ENCODE data around the gene CHTF8. TPM values are rescaled to one million over a fixed set of nuclear protein-coding genes. Genes with fewer than 3 reads are reported as not detected.

The CHTF8 gene
- total RNA-seq, 1 donor from 2014 or later = 169 TPM

- no peaks in the 10 kb centered on the region for H3K9me3 Mint-ChIP-seq (ENCODE audit: unreplicated experiment)
- no peak overlapping the region for H3K27ac Mint-ChIP-seq (ENCODE audit: unreplicated experiment)
- H3K4me3 Mint-ChIP-seq (ENCODE audit: unreplicated experiment) = no peak overlapping the region
- no peaks in the 10 kb centered on the region for H3K36me3 Mint-ChIP-seq (ENCODE audit: low read depth, unreplicated experiment)
- no peak for DNase-seq (ENCODE audit: low spot score)
- no peak for TF ChIP-seq CTCF (IDR thresholded peaks at IDR 0.05; ENCODE audit: unreplicated experiment)
- H3K27me3 Mint-ChIP-seq (ENCODE audit: unreplicated experiment) = no peaks in the 10 kb centered on the region
- peaks cover 15% of the 10 kb centered on the region for H3K4me1 Mint-ChIP-seq (ENCODE audit: unreplicated experiment)
Measured at GRCh38 chr16:69077251-69077650, 55.1 kb downstream of the CHTF8 start.

- DNase-seq (ENCODE audit: low spot score) = no peak
- TF ChIP-seq CTCF (IDR thresholded peaks at IDR 0.05; ENCODE audit: unreplicated experiment) = no peak
- H3K4me3 Mint-ChIP-seq (ENCODE audit: unreplicated experiment) = no peak overlapping the region
- H3K36me3 Mint-ChIP-seq (ENCODE audit: low read depth, unreplicated experiment) = no peaks in the 10 kb centered on the region
- no peak overlapping the region for H3K27ac Mint-ChIP-seq (ENCODE audit: unreplicated experiment)
- no peaks in the 10 kb centered on the region for H3K27me3 Mint-ChIP-seq (ENCODE audit: unreplicated experiment)
- no peaks in the 10 kb centered on the region for H3K9me3 Mint-ChIP-seq (ENCODE audit: unreplicated experiment)
- H3K4me1 Mint-ChIP-seq (ENCODE audit: unreplicated experiment) = peaks cover 21% of the 10 kb centered on the region
Measured at GRCh38 chr16:69073181-69073702, 59.1 kb downstream of the CHTF8 start.

GRCh38 chr16:69072640-69072974 is 59.8 kb downstream of the CHTF8 start:
- Mint-ChIP-seq H3K9me3 (ENCODE audit: unreplicated experiment) (no peaks in the 10 kb centered on the region), H3K36me3 (ENCODE audit: low read depth, unreplicated experiment) (no peaks in the 10 kb centered on the region), H3K4me1 (ENCODE audit: unreplicated experiment) (peaks cover 20% of the 10 kb centered on the region), H3K27ac (ENCODE audit: unreplicated experiment) (no peak overlapping the region), H3K27me3 (ENCODE audit: unreplicated experiment) (no peaks in the 10 kb centered on the region), H3K4me3 (ENCODE audit: unreplicated experiment) (no peak overlapping the region)
- DNase-seq (ENCODE audit: low spot score) = no peak
- TF ChIP-seq CTCF (IDR thresholded peaks at IDR 0.05; ENCODE audit: unreplicated experiment) = no peak

GRCh38 chr16:69071036-69071435 is 61.4 kb downstream of the CHTF8 start:
- no peak overlapping the region for H3K27ac Mint-ChIP-seq (ENCODE audit: unreplicated experiment)
- peaks cover 21% of the 10 kb centered on the region for H3K4me1 Mint-ChIP-seq (ENCODE audit: unreplicated experiment)
- H3K27me3 Mint-ChIP-seq (ENCODE audit: unreplicated experiment) = no peaks in the 10 kb centered on the region
- no peak for DNase-seq (ENCODE audit: low spot score)
- H3K9me3 Mint-ChIP-seq (ENCODE audit: unreplicated experiment) = no peaks in the 10 kb centered on the region
- no peak for TF ChIP-seq CTCF (IDR thresholded peaks at IDR 0.05; ENCODE audit: unreplicated experiment)
- no peaks in the 10 kb centered on the region for H3K36me3 Mint-ChIP-seq (ENCODE audit: low read depth, unreplicated experiment)
- no peak overlapping the region for H3K4me3 Mint-ChIP-seq (ENCODE audit: unreplicated experiment)

GRCh38 chr16:69069504-69069903 is 62.9 kb downstream of the CHTF8 start:
- Mint-ChIP-seq H3K9me3 (ENCODE audit: unreplicated experiment) (no peaks in the 10 kb centered on the region), H3K4me3 (ENCODE audit: unreplicated experiment) (no peak overlapping the region), H3K27me3 (ENCODE audit: unreplicated experiment) (no peaks in the 10 kb centered on the region), H3K36me3 (ENCODE audit: low read depth, unreplicated experiment) (no peaks in the 10 kb centered on the region), H3K4me1 (ENCODE audit: unreplicated experiment) (peaks cover 36% of the 10 kb centered on the region), H3K27ac (ENCODE audit: unreplicated experiment) (no peak overlapping the region)
- DNase-seq (ENCODE audit: low spot score) = no peak
- no peak for TF ChIP-seq CTCF (IDR thresholded peaks at IDR 0.05; ENCODE audit: unreplicated experiment)

Other genes with a start within 250 kb of the CHTF8 start
- gene HAS3, start 26.9 kb downstream of the CHTF8 start, total RNA-seq (ENCODE audit: unreplicated experiment) = 2.7 TPM
- 39.3 TPM for gene UTP4, start 61 bp upstream of the CHTF8 start, total RNA-seq (ENCODE audit: unreplicated experiment)
- gene SNTB2, start 54.6 kb upstream of the CHTF8 start, total RNA-seq (ENCODE audit: unreplicated experiment) = 16.8 TPM
- 36.3 TPM for gene VPS4A, start 178.8 kb upstream of the CHTF8 start, total RNA-seq (ENCODE audit: unreplicated experiment)
- gene PDF, start 198.0 kb upstream of the CHTF8 start, total RNA-seq (ENCODE audit: unreplicated experiment) = 11.4 TPM
- 33.1 TPM for gene COG8, start 207.0 kb upstream of the CHTF8 start, total RNA-seq (ENCODE audit: unreplicated experiment)
- gene NIP7, start 207.2 kb upstream of the CHTF8 start, total RNA-seq (ENCODE audit: unreplicated experiment) = 34.4 TPM
- gene TMED6, start 219.2 kb upstream of the CHTF8 start, total RNA-seq (ENCODE audit: unreplicated experiment) = 1.2 TPM

Measured in endothelial cell (in vitro differentiated cells).